Neural cell (in vitro differentiated cells): Measurements from ENCODE around the gene KRTAP5-8. TPM values are rescaled to one million over a fixed set of nuclear protein-coding genes. Genes with fewer than 3 reads are reported as not detected.

Source experiments
- H2AFZ ChIP-seq: fragments of 200-600, 300-800 bp; sonication (generic), shearing (Covaris generic); 2 replicates; pipeline ENCODE4 v1.6.0; 2014; ENCODE audit warnings: low read depth, mild to moderate bottlenecking, antibody characterized with exemption, low read length, moderate library complexity
- H3F3A ChIP-seq: fragments of 200-600 bp; shearing (Covaris generic); 2 replicates; pipeline ENCODE4 v1.6.1; 2016; ENCODE audit warnings: mild to moderate bottlenecking, moderate library complexity, mixed read lengths, antibody characterized with exemption, low read length; ENCODE audit not compliant: insufficient read depth, poor library complexity, severe bottlenecking
- H3K27ac ChIP-seq: fragments of 200-600, 300-800 bp; sonication (generic), shearing (Covaris generic); 2 replicates; pipeline ENCODE4 v1.5.1; 2014; ENCODE audit warnings: mild to moderate bottlenecking, low read length, moderate library complexity
- H3K27me3 ChIP-seq: fragments of 300-800, 200-600 bp; sonication (generic), shearing (Covaris generic); 2 replicates; pipeline ENCODE4 v1.6.0; 2014; ENCODE audit warnings: mild to moderate bottlenecking, low read depth, low read length, moderate library complexity; ENCODE audit not compliant: insufficient read depth
- H3K36me3 ChIP-seq: fragments of 300-800, 200-600 bp; sonication (generic), shearing (Covaris generic); 2 replicates; pipeline ENCODE4 v1.5.1; 2014; ENCODE audit warnings: mild to moderate bottlenecking, antibody characterized with exemption, low read length, moderate library complexity; ENCODE audit not compliant: insufficient read depth
- H3K4me2 ChIP-seq: fragments of 300-800, 200-600 bp; sonication (generic), shearing (Covaris generic); 2 replicates; pipeline ENCODE4 v1.6.0; 2014; ENCODE audit warnings: mild to moderate bottlenecking, low read length
- H3K4me3 ChIP-seq: fragments of 300-800, 200-600 bp; sonication (generic), shearing (Covaris generic); 2 replicates; pipeline ENCODE4 v1.5.1; 2014; ENCODE audit warnings: mild to moderate bottlenecking, low read length, moderate library complexity
- H3K79me2 ChIP-seq: fragments of 200-600 bp; shearing (Covaris generic); replicated peaks from 2 replicates; pipeline ENCODE4 v1.6.0; 2014; ENCODE audit warnings: mild to moderate bottlenecking, low read length, moderate library complexity; ENCODE audit not compliant: insufficient read depth
- H3K9ac ChIP-seq: fragments of 300-800, 200-600 bp; sonication (generic), shearing (Covaris generic); 2 replicates; pipeline ENCODE4 v1.6.1; 2016; ENCODE audit warnings: mild to moderate bottlenecking, low read length, mixed read lengths
- H3K9me2 ChIP-seq: fragments of 200-600 bp; shearing (Covaris generic); 2 replicates; pipeline ENCODE4 v1.6.1; 2016; ENCODE audit warnings: mild to moderate bottlenecking, low read length, mixed read lengths; ENCODE audit not compliant: insufficient read depth
- H3K9me3 ChIP-seq: fragments of 200-600, 300-800 bp; sonication (generic), shearing (Covaris generic); 2 replicates; pipeline ENCODE4 v1.6.1; 2016; ENCODE audit warnings: mild to moderate bottlenecking, mixed run types, low read length, moderate library complexity, mixed read lengths
- H4K20me1 ChIP-seq: fragments of 200-600 bp; shearing (Covaris generic); 2 replicates; pipeline ENCODE4 v1.6.1; 2016; ENCODE audit warnings: mild to moderate bottlenecking, mixed run types; ENCODE audit not compliant: insufficient read depth
- EP300 ChIP-seq: fragments of 450-650 bp; conservative IDR thresholded peaks from 2 replicates; pipeline ENCODE4 v1.6.1; 2014; ENCODE audit warnings: antibody characterized with exemption, mild to moderate bottlenecking, moderate library complexity; ENCODE audit not compliant: poor library complexity, severe bottlenecking
- EZH2 ChIP-seq: fragments of 200-600, 300-800 bp; shearing (Covaris generic), sonication (generic); IDR thresholded peaks from 2 replicates; pipeline ENCODE4 v1.6.1; 2014; ENCODE audit warnings: antibody characterized with exemption, low read length, borderline replicate concordance, mild to moderate bottlenecking; ENCODE audit not compliant: insufficient read depth, poor library complexity, severe bottlenecking
- MXI1 ChIP-seq: fragments of 450-650 bp; conservative IDR thresholded peaks from 2 replicates; pipeline ENCODE4 v1.6.1; 2014; ENCODE audit warnings: antibody characterized with exemption, mild to moderate bottlenecking; ENCODE audit not compliant: poor library complexity, severe bottlenecking
- POLR2AphosphoS5 ChIP-seq: IDR thresholded peaks from 2 replicates; pipeline ENCODE4 v1.6.1; 2012
- RAD21 ChIP-seq: fragments of 450-650 bp; conservative IDR thresholded peaks from 2 replicates; pipeline ENCODE4 v1.6.1; 2014; ENCODE audit warnings: antibody characterized with exemption, mild to moderate bottlenecking, moderate library complexity
- SMC3 ChIP-seq: fragments of 450-650 bp; conservative IDR thresholded peaks from 2 replicates; pipeline ENCODE4 v1.6.1; 2014; ENCODE audit warnings: antibody characterized with exemption, mild to moderate bottlenecking, moderate library complexity; ENCODE audit not compliant: poor library complexity
- TAF1 ChIP-seq: IDR thresholded peaks from 2 replicates; pipeline ENCODE4 v1.6.1; 2012; ENCODE audit warnings: low read depth
- polyA plus RNA-seq: library from polyadenylated mRNA; depleted of rRNA; stranded (reverse); fragments of >200 nt; gene quantifications from 2 replicates; pipeline ENCODE4 v1.2.3, GENCODE V29; 2014
- TF ChIP-seq, protein P1 (sequence below): fragments of 450-650 bp; IDR thresholded peaks from 2 replicates; pipeline ENCODE4 v1.5.1; 2014; ENCODE audit warnings: antibody characterized with exemption, mild to moderate bottlenecking, moderate library complexity; ENCODE audit not compliant: poor library complexity, severe bottlenecking
- TF ChIP-seq, protein P2 (sequence below): IDR thresholded peaks from 2 replicates; pipeline ENCODE4 v1.6.1; 2012; ENCODE audit warnings: borderline replicate concordance

Gene KRTAP5-8
- polyA plus RNA-seq, 1 donor from 2014 or later, result not detected

DNA sequence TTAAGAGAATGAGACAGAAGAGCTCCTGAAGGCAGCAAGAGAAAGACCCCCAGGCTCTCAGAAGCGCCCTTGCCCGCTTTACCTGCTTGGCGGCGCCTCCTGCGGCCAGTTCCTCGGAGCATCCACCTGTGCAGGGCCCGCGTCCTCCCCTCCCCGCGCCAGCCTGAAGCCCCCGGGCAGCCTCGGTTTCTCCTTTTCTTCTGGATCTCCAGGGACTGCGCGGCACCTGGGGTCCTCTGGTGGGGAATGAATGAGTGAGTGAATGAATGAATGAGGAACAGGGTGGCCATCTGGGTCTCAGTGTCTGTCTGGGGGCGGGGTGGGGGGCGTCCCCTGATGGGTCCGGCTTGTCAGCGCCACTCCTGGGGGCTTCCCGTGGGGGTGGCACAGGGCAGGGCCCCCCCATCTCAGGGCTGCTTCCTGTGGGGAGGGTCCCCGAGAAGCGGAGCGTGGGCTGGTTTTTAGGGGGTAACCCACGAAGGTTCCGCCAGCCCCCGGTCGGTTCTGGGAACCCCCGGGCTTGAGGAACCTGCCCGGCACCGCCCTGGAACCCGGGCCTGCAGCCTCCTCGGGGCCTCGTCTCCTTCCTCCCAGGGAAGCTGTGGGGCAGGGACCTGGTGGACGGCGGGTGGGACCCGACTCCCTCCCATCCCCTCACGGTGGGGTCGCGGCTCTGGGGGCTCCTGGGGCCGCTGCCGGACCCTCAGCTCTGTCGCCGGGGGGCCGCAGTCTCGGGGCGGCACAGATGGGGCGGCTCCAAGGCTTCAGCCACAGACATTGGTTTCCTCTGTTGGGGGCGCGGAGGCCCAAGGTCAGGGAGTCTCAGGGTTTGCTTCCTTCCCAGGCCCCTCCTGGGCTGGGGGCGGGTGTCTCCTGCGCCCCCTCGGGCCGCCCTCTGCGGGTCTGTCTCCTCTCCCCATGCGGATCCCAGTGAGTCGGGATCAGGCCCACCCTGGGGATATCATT is 19.0 kb upstream of the KRTAP5-8 start:
- Histone ChIP-seq H3K9ac (no peak overlapping the region), H3K4me2 (no peak overlapping the region), H3K27me3 (no peaks in the 10 kb centered on the region), H3K4me3 (no peak overlapping the region), H3K79me2 (no peaks in the 10 kb centered on the region), H3K36me3 (no peaks in the 10 kb centered on the region), H3K27ac (no peak overlapping the region), H3K9me3 (no peaks in the 10 kb centered on the region), H4K20me1 (no peaks in the 10 kb centered on the region), H2AFZ (no peak overlapping the region), H3K9me2 (no peaks in the 10 kb centered on the region), H3F3A (no peaks in the 10 kb centered on the region)
- TF ChIP-seq RAD21, result no peak
- no peak for TF ChIP-seq SMC3
- TF ChIP-seq, protein P1, sequence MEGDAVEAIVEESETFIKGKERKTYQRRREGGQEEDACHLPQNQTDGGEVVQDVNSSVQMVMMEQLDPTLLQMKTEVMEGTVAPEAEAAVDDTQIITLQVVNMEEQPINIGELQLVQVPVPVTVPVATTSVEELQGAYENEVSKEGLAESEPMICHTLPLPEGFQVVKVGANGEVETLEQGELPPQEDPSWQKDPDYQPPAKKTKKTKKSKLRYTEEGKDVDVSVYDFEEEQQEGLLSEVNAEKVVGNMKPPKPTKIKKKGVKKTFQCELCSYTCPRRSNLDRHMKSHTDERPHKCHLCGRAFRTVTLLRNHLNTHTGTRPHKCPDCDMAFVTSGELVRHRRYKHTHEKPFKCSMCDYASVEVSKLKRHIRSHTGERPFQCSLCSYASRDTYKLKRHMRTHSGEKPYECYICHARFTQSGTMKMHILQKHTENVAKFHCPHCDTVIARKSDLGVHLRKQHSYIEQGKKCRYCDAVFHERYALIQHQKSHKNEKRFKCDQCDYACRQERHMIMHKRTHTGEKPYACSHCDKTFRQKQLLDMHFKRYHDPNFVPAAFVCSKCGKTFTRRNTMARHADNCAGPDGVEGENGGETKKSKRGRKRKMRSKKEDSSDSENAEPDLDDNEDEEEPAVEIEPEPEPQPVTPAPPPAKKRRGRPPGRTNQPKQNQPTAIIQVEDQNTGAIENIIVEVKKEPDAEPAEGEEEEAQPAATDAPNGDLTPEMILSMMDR, result no peak
- TF ChIP-seq POLR2AphosphoS5, result no peak
- TF ChIP-seq EZH2, result no peak
- no peak for TF ChIP-seq EP300
- TF ChIP-seq, protein P2, sequence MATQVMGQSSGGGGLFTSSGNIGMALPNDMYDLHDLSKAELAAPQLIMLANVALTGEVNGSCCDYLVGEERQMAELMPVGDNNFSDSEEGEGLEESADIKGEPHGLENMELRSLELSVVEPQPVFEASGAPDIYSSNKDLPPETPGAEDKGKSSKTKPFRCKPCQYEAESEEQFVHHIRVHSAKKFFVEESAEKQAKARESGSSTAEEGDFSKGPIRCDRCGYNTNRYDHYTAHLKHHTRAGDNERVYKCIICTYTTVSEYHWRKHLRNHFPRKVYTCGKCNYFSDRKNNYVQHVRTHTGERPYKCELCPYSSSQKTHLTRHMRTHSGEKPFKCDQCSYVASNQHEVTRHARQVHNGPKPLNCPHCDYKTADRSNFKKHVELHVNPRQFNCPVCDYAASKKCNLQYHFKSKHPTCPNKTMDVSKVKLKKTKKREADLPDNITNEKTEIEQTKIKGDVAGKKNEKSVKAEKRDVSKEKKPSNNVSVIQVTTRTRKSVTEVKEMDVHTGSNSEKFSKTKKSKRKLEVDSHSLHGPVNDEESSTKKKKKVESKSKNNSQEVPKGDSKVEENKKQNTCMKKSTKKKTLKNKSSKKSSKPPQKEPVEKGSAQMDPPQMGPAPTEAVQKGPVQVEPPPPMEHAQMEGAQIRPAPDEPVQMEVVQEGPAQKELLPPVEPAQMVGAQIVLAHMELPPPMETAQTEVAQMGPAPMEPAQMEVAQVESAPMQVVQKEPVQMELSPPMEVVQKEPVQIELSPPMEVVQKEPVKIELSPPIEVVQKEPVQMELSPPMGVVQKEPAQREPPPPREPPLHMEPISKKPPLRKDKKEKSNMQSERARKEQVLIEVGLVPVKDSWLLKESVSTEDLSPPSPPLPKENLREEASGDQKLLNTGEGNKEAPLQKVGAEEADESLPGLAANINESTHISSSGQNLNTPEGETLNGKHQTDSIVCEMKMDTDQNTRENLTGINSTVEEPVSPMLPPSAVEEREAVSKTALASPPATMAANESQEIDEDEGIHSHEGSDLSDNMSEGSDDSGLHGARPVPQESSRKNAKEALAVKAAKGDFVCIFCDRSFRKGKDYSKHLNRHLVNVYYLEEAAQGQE, result no peak
- TF ChIP-seq MXI1, result no peak
- TF ChIP-seq TAF1, result no peak

DNA sequence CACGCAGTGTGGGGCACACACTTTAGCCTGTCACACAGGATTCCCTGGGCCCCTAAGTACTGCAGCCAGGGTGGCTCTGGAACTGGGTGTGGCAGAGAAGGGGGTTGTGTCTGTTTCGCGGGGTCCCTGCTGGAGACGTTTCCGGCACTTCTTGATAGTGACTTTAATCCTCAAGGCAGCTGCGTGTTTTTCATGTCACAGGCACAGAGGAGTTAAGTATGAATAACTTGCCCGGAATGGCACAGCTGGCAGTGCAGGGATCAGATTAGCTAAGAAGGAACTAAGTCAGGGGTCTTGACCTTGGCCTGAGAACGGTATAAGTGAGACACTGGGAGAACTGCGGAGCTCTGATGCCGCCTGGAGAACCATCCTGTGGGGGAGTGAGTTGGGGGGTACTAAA is 18.3 kb upstream of the KRTAP5-8 start:
- Histone ChIP-seq H4K20me1 (no peaks in the 10 kb centered on the region), H3F3A (no peaks in the 10 kb centered on the region), H3K79me2 (no peaks in the 10 kb centered on the region), H3K36me3 (no peaks in the 10 kb centered on the region), H3K9me3 (no peaks in the 10 kb centered on the region), H3K9me2 (no peaks in the 10 kb centered on the region), H3K4me2 (no peak overlapping the region), H3K9ac (no peak overlapping the region), H3K27ac (no peak overlapping the region), H3K4me3 (no peak overlapping the region), H2AFZ (no peak overlapping the region), H3K27me3 (no peaks in the 10 kb centered on the region)
- TF ChIP-seq EP300 (no peak), TAF1 (no peak), MXI1 (no peak), RAD21 (no peak), EZH2 (no peak), SMC3 (no peak), POLR2AphosphoS5 (no peak)
- TF ChIP-seq, protein P2, result no peak
- TF ChIP-seq, protein P1, result no peak
